ENCODE data around the gene ATXN7L1. TPM values are rescaled to one million over a fixed set of nuclear protein-coding genes. Genes with fewer than 3 reads are reported as not detected.

The ATXN7L1 gene
- polyA plus RNA-seq, 3 donors: 10.3 to 12.9 (median 11.4) TPM

- DNase-seq (ENCODE audit: extremely low read depth in 1 of 11, low read depth in 9 of 11, low spot score in 4 of 11): peak; percentile 31 to 51 (median 36)
Observed at GRCh38 chr7:105589356-105590077, 286.9 kb downstream of the ATXN7L1 start.

- no peak for DNase-seq (ENCODE audit: extremely low read depth in 1 of 11, low read depth in 9 of 11, low spot score in 4 of 11)
Observed at GRCh38 chr7:105587909-105588635, 288.3 kb downstream of the ATXN7L1 start.

- no peak for DNase-seq (ENCODE audit: extremely low read depth in 1 of 11, low read depth in 9 of 11, low spot score in 4 of 11)
Observed at GRCh38 chr7:105585850-105586500, 290.4 kb downstream of the ATXN7L1 start.

GRCh38 chr7:105584165-105584564, 292.2 kb downstream of the ATXN7L1 start:
- DNase-seq (ENCODE audit: extremely low read depth in 1 of 11, low read depth in 9 of 11, low spot score in 4 of 11): no peak

GRCh38 chr7:105583061-105583460, 293.3 kb downstream of the ATXN7L1 start:
- no peak for DNase-seq (ENCODE audit: extremely low read depth in 1 of 11, low read depth in 9 of 11, low spot score in 4 of 11)

GRCh38 chr7:105581066-105581811, 295.2 kb downstream of the ATXN7L1 start, which contains the start of gene EFCAB10:
EFCAB10 (minus strand) TSS chr7:105581493; CDS start chr7:105581463, 30 bp downstream.
- peak; percentile 52 to 79 (median 68) for DNase-seq (ENCODE audit: extremely low read depth in 1 of 11, low read depth in 9 of 11, low spot score in 4 of 11)

- DNase-seq (ENCODE audit: extremely low read depth in 1 of 11, low read depth in 9 of 11, low spot score in 4 of 11): no peak
Observed at GRCh38 chr7:105580022-105580740, 296.2 kb downstream of the ATXN7L1 start.

- no peak for DNase-seq (ENCODE audit: extremely low read depth in 1 of 11, low read depth in 9 of 11, low spot score in 4 of 11)
Observed at GRCh38 chr7:105578496-105578895, 297.9 kb downstream of the ATXN7L1 start.

GRCh38 chr7:105577251-105577650, 299.1 kb downstream of the ATXN7L1 start:
- DNase-seq (ENCODE audit: extremely low read depth in 1 of 11, low read depth in 9 of 11, low spot score in 4 of 11): no peak

GRCh38 chr7:105571891-105572290, 304.5 kb downstream of the ATXN7L1 start:
- DNase-seq (ENCODE audit: extremely low read depth in 1 of 11, low read depth in 9 of 11, low spot score in 4 of 11): no peak

- DNase-seq (ENCODE audit: extremely low read depth in 1 of 11, low read depth in 9 of 11, low spot score in 4 of 11): no peak
Observed at GRCh38 chr7:105567821-105568220, 308.6 kb downstream of the ATXN7L1 start.

- no peak for DNase-seq (ENCODE audit: extremely low read depth in 1 of 11, low read depth in 9 of 11, low spot score in 4 of 11)
Observed at GRCh38 chr7:105567024-105567423, 309.4 kb downstream of the ATXN7L1 start.

- no peak for DNase-seq (ENCODE audit: extremely low read depth in 1 of 11, low read depth in 9 of 11, low spot score in 4 of 11)
Observed at GRCh38 chr7:105565190-105565589, 311.2 kb downstream of the ATXN7L1 start.

- DNase-seq (ENCODE audit: extremely low read depth in 1 of 11, low read depth in 9 of 11, low spot score in 4 of 11): no peak
Observed at GRCh38 chr7:105559926-105560325, 316.5 kb downstream of the ATXN7L1 start.

Other genes starting within 250 kb of the ATXN7L1 start
- 10 to 100 TPM in 1 of 3 donors, 1 to 10 TPM in 2; 8.0 to 12.1 (median 8.8) TPM for gene CDHR3, start 86.7 kb upstream of the ATXN7L1 start, polyA plus RNA-seq (ENCODE audit: insufficient read length in 3 of 3)
- 100 to 1,000 TPM; 125 to 148 (median 132) TPM for gene SYPL1, start 235.7 kb upstream of the ATXN7L1 start, polyA plus RNA-seq (ENCODE audit: insufficient read length in 3 of 3)

Measured in renal cortex interstitium (tissue), 11 donors.